ENCODE measurements around the gene PDHX. TPM values are rescaled to one million over a fixed set of nuclear protein-coding genes. Genes with fewer than 3 reads are reported as not detected.
"Not testable (repeated sequence)": the region's sequence is repeated elsewhere in the genome, so short reads cannot be mapped to it uniquely, and the experiment has no call there.

The PDHX gene
- total RNA-seq, 2 donors from 2014 or later = 41.6 to 51.8 TPM

- DNase-seq (no peak), ATAC-seq (no peak)
- intact Hi-C loops (cut with DNase I, micrococcal nuclease) = loop anchor here in 1 of 2 donors (10.0 kb wide), 1 partner anchor 108 kb away; no protein-coding TSS in a partner anchor
Observed at GRCh38 chr11:35006389-35007128, 90.1 kb downstream of the PDHX start.

GRCh38 chr11:35007277-35007676 is 90.9 kb downstream of the PDHX start:
- no peak for ATAC-seq
- intact Hi-C loops (cut with DNase I, micrococcal nuclease) = loop anchor here in 1 of 2 donors (10.0 kb wide), 1 partner anchor 108 kb away; no protein-coding TSS in a partner anchor

DNA sequence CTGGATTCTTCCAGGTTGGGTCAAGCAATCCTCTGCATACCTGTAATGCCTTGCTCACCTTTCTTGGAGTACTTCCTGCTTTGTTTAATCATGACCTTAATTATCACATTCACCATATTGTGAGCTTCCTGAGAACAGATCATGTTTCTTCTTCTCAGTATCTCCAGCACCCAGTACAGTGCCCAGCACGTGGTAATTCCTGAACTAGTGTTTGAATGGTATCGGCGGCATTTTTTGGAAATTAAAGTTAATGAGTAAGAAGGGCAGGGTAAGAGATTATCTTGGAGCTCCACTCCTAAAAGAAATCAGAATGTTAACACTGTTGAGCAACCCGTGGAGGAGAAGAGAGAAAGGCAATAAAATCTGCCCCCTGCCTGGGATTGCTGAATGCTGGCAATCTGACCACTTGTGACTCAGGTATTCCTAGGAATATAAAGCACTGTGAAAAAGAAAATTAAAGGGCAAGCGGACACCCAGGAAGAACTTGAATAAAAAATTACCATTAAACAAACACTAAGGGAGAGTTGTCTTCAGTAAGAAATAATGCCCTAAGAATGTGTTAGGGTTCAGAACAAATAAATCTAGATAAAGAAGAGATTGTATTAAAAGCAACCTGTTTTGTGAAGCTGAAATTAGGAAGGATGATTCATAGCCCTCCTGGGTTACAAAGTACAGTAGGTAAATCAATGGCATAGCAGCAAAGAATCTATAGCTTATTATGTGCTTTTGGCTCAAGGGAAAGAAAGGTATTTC is 92.9 kb downstream of the PDHX start:
- peak in 1 of 2 donors; percentile 61 for DNase-seq

More at GRCh38 chr11:35007277-35007676, 90.9 kb downstream of the PDHX start:
- no peak for DNase-seq

GRCh38 chr11:35009944-35010342 is 93.5 kb downstream of the PDHX start:
- DNase-seq = peak in 1 of 2 donors; percentile 37
- ATAC-seq = peak; percentile 23
- intact Hi-C loops (cut with DNase I, micrococcal nuclease) = loop anchor here in 1 of 2 donors (10.0 kb wide), 1 partner anchor 105 kb away; no protein-coding TSS in a partner anchor

More for the DNA sequence above, 92.9 kb downstream of the PDHX start:
- intact Hi-C loops (cut with DNase I, micrococcal nuclease) = loop anchor here in 1 of 2 donors (10.0 kb wide), 1 partner anchor 105 kb away; no protein-coding TSS in a partner anchor
- peak; percentile 68 for ATAC-seq

DNA sequence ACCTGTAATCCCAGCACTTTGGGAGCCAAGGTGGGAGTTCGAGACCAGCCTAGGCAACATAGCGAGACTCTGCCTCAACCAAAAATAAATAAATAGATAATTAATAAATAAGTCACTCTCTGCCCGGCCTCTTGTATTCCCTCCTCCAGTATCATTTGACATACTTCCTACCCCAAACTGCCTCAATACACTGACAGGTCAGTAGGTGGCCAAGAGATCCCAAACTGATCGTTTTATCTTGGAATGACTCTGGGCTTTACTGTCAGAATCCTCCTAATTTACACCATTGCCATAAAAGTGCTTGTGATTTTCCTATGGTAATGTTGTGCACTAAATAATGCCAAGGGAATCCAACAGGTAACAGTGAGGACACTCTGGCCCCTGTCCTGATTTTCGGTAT is 94.2 kb downstream of the PDHX start:
- DNase-seq (no peak), ATAC-seq (no peak)
- intact Hi-C loops (cut with DNase I, micrococcal nuclease) = no loop called here

DNA sequence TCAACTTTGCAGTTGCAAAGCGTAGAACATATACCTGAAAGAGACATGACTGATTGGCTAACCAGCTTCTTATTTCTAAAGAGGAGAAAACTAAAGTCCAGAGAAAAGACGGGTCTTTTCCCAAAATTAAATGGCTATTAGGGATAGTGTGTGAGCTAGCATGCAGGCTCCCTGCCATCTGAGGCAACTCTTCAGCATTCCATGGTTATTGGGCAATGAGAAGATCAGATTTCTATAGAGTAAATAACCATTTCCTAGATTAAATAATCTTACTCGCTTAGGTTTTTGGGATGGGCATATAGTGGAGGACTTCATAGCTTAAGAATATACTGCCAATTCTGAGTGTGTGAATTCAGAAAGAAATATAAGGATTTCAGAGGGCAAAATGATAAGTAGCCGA is 95.0 kb downstream of the PDHX start:
- DNase-seq = no peak
- ATAC-seq = no peak
- intact Hi-C loops (cut with DNase I, micrococcal nuclease) = no loop called here

DNA sequence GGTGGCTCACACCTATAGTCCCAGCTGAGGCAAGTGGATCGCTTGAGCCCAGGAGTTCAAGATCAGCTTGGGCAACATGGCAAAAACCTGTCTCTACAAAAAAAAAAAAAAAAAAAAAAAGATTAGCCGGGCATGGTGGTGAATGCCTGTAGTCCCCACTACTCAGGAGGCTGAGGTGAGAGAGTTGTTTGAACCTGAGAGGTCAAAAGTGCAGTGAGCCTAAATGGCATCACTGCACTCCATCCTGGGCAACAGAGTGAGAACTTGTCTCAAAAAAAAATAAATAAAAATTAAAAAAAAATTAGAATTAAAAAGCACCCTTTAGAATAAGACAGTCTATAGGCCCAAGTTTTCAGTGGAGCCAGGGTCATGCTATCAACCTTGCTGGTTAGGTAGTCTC is 95.5 kb downstream of the PDHX start:
- intact Hi-C loops (cut with DNase I, micrococcal nuclease) = no loop called here
- no peak for ATAC-seq
- no peak for DNase-seq

DNA sequence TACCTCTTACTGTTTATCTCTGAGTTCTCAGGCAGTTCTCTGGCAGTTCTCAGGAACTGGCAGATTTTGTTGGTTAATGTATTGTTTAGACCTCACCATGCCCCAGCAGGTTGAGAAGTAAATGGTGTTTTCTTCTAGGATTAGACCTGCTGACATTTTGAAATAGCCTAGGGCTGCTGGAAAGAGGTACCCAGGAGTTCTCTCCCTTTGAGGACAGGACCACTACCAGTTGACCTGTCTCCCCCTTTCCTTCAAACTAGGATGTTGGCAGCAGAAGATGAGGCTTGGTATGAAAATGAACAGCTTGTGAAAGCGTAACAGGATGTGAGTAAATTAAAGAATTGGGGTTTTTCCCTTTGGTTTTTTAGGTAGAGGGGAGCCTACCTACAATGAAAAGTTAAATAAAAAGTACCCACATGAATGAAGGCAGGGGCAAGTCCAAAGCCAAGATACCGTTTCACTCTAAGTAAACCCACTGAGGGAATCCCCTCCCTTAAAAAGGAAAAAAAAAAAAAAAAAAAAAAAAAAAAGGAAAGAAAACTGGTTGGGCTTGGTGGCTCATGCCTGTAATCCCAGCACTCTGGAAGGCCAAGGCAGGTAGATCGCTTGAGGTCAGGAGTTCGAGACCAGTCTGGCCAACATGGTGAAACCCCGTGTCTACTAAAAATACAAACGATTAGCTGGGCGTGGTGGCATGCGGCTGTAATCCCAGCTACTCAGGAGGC is 96.2 kb downstream of the PDHX start:
- DNase-seq (no peak), ATAC-seq (no peak)
- intact Hi-C loops (cut with DNase I, micrococcal nuclease) = no loop called here

- intact Hi-C loops (cut with DNase I, micrococcal nuclease) = no loop called here
- DNase-seq = no peak
- no peak for ATAC-seq
Observed at GRCh38 chr11:35013514-35014233, 97.3 kb downstream of the PDHX start.

GRCh38 chr11:35014346-35014745 is 97.9 kb downstream of the PDHX start:
- ATAC-seq (no peak), DNase-seq (no peak)
- intact Hi-C loops (cut with DNase I, micrococcal nuclease) = no loop called here

DNA sequence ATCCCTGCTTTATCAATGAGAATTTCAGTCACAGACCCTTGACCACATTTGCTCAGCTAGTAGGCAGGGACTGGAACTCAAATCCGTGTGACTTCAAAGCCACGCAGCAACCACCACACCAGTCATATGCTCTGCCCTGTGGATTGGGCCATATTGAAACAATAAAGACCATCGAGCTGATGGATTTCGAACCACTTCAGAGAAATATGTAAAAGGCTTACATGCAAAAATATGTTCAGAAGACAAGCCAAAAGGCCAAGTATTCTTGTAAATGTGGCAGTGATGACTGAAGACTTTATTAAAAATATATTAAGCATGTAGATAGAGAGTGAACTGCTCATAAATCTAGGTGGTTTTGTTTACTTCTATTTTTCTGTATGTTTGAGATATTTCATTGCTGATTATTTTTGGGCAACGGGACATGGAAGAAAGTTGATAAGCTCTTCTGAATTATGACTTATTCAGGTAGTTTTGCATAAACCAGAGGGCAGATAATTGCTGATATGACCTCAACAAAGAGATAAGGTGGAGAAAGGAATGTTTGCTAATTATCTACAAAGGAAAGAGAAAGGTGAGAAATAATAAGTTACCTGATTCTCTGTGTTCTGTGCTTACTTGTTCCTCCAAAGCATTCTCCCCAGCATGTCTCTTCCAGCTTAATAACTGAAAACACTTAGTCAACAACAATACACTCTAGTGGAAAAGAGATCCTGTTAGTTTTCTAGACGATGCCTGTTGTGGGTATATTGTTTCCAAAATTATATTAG is 99.4 kb downstream of the PDHX start:
- DNase-seq = no peak
- ATAC-seq = no peak
- intact Hi-C loops (cut with DNase I, micrococcal nuclease) = no loop called here

- ATAC-seq (peak; percentile 50), DNase-seq (peak in 1 of 2 donors; percentile 32)
- intact Hi-C loops (cut with DNase I, micrococcal nuclease) = no loop called here
Observed at GRCh38 chr11:35016916-35017315, 100.5 kb downstream of the PDHX start.

DNA sequence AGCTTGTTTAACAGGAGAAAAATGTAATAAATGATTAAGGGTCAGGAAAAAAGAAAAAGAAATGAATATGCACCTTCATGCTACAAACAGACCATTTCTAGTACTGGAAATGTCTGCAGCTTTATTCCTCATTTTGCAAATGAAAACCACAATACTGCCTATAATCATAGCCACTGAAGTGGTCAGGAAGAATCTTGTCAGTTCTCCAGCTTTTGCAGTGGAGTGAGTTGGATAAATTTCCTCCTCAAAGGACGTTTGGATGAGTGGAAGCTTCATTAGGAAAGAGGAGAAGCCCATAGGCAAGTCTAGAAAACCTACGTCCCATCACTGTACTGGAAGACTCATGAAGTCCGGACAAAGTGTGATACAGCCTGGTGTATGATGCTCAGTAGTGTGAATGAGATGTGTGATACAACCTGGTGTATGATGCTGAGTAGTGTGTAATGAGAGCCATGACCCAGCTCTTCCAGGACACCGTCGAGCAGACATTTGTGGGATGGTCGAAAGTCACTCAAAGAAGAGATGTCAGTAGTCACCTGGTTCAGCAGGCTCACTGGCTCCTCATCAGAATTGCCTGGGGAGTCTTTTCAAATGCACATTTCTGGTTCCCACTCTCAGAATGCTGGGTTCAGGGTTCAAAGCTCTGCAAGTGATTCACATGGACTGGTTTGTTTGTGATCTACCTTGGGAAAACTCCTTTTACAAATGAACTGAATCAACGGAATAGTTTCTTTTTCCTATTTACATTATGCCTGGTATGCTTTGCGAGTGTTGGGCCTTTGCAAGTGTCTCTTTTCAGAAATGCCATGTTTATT is 101.3 kb downstream of the PDHX start:
- ATAC-seq = no peak
- no peak for DNase-seq
- intact Hi-C loops (cut with DNase I, micrococcal nuclease) = no loop called here

GRCh38 chr11:35021589-35021988 is 105.2 kb downstream of the PDHX start:
- intact Hi-C loops (cut with DNase I, micrococcal nuclease) = no loop called here
- DNase-seq (no peak), ATAC-seq (no peak)

- DNase-seq; intact Hi-C loops (cut with DNase I, micrococcal nuclease); ATAC-seq: not testable (repeated sequence)
Observed at GRCh38 chr11:35023940-35024339, 107.5 kb downstream of the PDHX start.

GRCh38 chr11:35028007-35028406 is 111.6 kb downstream of the PDHX start:
- ATAC-seq; DNase-seq; intact Hi-C loops (cut with DNase I, micrococcal nuclease): not testable (repeated sequence)

All from left colon (tissue), 2 donors.